Glomerular visceral epithelial cell (primary cell): ENCODE measurements around the gene LRG1.

Experiments
- DNase-seq: peaks from one replicate; pipeline ENCODE4 v3.0.0-alpha.2; 2016; ENCODE audit errors: extremely low spot score

The LRG1 gene

DNA sequence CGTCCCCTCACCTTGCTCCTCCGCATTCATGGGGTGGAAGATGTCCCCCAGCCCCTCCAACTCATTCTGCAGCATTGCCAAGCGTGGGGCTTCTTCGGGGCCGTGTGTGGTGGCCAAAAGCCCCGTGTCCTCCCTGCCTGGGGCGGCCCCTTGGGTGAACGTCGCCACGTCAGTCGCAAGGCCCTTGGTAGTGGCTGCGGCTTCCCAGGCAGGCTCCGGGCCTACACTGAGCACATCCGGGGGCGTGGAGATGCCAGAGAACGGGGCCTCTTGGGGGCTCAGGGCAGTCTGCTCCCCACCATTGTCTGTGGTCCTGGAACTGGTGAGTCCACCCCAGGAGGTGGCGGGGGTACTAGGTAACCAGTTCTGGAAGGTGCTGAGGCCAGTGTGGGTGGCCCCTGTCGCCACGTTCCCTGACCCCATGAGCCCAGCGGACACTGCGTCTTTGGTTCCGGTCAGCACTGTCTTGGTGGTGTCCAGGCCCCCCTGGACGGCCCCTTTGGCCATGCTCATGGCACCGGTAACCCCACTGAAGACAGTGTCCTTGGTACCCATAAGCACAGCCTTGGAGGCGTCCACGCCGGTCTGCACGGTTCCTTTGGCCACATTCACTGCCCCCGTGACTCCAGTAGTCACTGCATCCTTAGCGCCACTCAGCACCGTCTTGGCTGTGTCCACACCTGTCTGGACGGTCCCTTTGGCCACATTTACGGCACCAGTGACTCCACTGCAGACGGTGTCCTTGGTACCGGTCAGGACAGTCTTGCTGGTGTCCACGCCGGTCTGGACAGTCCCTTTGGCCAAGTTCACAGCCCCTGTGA lies 29.2 kb downstream of the LRG1 start:
- DNase-seq = no peak

DNA sequence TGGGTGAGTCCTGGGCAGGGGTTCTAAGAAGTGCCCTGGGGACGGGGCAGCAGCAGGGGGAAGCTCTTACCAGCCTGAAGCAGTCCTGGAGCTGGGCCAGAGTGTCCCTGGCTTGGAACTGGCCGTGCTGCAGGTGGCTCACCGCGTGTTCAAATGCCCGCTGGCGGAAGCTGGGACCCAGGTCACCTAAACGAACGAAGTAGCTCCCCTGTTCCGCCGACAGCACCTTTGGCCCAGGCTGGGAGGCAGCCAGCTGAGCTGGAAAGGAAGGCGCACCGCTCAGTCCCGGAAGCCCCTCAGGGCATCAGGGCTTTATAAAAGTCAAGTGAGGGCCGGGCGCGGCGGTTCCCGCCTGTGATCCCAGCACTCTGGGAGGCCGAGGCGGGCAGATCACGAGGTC lies 31.1 kb downstream of the LRG1 start:
- no peak for DNase-seq

DNA sequence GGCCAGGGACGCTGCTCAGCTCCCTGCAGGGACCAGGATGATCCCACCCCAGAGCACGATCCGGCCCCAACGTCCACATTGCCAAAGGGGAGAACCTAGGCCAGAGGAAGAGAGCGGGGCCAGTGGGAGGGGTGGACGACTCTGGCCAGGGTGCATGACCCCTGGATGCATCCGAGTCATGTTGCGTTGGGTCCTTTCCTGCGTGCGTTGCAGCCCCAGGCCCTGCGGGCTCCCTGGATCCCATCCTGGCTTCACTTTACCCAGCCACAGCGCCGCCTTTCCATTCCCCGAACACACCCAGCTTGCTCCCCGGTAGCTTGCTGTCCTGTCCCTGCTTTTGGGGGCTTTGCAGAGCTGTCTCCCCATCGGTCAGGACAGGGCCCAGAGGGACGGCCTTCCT lies 32.0 kb downstream of the LRG1 start:
- no peak for DNase-seq

DNA sequence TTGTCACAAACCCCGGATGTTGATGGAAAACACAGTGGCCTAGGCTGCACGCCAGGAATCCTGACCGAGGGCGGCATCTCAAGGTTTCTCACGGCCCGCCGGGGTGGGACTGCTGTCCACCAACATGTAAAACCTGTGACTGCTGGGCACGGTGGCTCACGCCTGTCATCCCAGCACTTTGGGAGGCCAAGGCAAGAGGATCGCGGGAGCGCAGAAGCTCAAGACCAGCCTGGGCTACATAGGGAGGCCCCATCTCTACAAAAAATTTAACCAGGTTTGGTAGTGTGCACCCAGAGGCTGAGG lies 32.7 kb downstream of the LRG1 start:
- no peak for DNase-seq

DNA sequence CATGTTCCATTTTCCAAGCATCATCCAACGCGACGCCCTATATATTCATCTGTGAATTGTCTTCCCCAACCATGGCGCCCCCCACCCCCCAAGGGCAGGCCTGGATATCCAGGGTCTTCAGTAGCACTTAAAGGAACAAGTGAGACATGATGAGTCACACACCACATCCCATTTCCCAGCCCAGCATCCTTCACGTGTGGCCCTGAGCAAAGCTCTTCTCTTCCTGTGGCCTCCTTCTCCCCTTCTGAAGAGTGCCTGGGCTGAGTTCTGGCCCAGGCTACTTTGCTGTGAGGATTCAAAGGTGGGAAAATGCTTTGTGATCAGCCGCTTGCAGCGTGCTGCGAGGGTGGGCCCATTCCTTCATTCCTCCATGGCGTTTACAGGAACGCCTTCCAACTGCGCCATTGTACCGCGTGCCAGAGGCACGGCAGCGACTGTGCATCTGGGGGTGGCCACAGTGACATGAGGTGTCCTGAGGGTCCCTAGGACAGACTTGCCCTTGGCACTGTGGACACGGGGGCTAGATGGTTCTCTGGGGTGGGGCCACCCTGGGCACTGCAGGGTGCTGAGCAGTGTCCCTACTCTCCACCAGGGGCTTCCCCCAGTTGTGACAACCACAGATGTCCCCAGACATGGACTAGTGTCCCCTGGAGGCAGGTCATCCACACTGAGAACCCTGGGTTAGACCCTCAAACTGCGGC lies 33.2 kb downstream of the LRG1 start:
- peak; percentile 58 for DNase-seq

DNA sequence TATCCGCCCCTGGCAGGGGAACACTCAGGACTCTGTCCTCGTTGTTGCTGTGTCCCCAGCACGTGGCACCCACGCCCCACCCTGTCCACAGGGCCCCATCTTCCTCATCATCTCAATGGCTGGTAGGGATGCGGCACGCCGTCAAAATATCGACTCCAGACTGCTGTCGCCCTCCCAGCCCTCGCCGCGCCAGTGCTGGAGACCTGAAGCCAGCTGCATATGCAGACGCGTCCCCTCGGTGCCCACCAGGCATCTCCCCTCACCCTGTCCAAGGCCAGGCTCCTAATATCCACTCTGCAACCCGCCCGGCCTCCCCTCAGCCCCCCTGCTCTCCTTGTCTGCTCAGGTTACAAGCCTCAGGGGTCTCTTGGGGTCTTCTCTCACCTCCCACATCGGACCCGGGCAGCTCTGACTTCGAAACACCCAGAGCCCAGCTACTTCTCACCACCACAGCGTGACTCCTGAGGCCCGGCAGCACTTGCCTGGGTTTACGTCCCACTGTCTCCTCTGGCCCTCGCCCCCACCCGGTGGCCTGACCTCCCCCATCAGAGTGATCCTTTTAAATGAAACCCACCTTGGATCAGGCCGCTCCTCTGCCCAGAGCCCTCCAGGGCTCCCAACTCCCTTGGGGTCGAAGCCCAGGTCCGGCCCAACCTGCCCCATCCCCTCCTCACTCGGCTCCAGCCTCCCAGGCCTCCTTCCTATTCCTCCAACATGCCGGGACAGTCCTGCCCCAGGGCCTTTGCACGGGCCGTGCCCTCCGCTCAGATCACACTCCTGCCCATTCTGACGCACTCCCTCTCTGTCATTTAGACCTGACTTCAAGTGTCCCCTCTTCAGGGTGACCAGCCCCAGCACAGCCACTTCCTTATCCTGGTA lies 34.0 kb downstream of the LRG1 start:
- DNase-seq = no peak

DNA sequence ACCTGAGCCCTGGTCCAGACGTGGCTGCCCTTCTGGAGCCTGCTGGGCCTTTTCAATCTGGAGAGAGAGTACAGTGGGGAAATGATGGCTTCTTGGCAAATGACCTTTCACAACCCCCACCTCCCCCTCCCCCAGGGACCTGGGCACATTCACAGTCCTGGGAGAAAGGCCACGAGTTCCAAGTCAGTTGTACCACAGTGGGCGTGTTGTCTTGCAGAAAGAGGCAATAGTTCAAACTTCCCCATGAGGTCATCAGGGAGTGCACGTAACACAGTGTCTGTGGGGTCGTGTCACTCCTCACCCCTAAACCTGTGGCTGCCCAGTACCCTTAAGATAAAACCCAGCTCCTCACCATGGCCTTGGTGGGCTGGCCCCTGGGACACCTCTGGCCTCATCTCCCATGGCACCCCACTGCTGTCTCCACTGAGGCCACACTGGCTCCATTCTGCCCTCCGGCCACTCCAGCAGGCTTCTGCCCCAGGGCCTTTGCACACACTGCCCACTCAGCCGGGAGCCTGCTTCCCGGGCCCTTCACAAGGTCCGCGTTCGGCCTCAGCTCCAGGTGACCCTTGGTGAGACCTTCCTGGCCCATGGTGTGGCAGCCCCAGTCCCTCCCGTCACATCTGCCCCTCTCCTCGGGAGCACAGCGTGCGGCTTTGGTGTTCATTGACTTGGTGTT lies 34.8 kb downstream of the LRG1 start:
- no peak for DNase-seq

DNA sequence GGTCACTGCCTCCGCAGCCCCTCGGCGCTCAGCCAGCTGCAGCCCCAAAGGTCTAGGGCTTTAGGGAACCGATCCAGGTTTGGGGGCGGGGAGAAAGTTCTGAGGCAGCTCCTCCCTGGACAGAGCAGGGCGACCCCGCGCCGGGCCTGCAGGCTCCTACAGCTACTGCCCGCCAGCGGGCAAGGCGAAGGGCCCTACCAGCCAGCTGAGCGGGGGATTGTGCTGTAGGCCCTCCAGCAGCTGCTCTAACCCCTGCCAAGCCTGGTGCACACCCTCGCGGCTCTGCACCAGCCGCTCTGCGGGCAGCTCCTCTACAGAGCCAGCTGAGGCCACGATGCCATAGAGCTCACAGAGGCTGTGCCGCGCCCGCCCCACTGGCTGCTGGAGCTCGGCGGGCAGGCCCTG lies 35.5 kb downstream of the LRG1 start:
- DNase-seq = no peak

DNA sequence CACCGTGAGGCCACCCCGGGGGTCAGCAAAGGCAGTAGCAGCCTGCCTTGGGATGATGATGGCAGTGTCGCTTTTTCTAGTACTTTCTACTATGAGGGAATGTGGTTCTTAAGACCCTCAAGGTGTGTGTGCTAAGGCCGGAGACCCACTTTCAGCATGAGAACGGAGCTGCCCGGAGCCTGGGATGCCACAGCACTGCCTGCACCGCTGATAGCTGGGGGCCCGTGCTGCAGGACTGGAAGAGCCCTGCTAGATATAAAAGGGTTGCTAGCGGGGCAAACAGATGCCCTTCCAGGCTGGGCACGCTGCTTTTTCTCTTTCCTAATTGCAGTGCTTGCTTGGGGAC lies 36.0 kb downstream of the LRG1 start:
- no peak for DNase-seq

DNA sequence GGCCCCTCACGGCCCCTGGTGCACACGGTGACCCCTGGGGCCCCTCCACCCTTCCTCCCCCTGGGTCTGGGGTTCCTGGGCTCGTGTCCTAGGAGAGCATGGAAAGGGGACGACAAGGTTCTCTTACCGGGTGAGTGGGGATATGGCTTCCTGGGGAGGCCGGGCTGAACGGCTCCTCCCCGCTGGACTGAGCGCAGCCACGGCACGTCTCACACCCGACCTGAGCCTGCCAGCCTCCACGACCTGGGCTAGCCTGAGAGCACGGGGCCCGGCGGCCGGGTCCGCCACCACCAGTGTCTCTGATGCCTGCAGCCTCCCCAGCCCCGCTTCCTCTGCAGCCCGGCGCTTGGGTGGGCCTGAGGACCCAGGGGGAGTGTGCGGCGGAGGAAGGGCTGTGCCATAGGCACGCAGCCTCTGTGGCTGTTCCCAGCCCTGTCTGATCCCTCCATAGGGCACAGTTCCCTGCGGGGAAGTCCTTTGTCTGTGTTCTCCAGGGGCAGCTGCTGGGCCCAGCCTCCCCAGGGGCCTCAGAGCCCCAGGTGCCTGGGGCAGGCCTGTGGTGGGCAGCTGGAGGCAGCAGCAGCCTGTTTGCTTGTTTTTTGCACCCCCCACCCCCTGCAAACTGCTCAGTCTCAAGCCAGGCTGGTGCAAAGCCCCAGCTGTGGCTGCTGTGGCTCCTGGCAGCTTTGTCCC lies 36.6 kb downstream of the LRG1 start:
- no peak for DNase-seq

DNA sequence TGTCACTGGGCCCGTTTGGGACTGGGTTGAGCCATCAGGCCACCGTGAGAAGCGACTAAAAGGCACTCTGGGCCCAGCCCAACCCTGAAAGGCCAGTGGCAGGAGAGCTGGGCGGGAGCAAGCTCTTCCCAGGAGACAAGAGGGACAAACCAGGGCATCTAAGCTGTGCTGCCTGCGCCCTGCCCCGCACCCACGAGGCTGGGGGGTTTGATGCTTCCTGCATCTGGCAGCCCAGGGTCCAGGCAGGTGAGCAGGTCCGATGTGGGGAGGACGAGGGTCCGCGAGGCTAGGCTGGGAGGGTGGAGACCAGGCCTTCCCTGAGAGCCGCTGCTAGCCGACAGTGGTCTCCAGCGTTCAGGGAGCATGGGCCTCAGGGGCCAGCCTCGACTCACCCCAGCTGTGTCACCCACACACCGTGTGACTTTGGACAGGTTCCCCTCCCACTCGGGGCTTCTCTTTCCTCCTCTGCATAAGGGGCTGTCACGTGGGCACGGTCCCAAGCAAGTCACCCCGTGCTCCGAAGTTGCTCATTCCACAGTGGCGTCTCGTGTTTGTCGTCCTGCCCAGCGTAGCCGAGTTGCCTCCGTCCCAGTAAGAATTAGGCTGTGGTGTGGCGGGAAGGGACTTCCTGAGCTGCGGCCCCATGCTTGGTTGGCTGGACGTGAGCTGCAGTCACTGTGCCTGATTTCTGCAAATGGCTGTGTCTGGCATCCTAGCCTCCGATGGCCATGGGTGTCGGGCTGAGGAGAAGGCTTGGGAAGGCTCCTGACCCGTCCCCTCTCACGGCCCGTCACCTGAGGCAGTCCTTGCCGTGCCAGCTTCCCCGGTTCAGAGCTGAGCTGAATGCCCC lies 37.3 kb downstream of the LRG1 start:
- DNase-seq = no peak

DNA sequence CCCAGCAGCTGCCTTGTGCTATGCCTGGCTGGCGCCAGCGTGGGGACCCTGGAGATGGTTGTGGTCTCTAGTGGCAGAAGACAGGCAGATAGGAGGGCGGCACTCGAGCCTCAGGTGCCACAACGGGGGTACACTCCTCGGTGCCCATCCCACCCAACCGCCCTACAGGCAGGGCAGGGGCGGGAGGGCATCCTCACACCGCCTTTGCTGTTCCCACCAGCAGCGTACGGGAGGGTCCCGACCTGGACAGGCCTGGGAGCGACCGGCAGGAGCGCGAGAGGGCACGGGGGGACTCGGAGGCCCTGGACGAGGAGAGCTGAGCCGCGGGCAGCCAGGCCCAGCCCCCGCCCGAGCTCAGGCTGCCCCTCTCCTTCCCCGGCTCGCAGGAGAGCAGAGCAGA lies 38.1 kb downstream of the LRG1 start:
- no peak for DNase-seq

DNA sequence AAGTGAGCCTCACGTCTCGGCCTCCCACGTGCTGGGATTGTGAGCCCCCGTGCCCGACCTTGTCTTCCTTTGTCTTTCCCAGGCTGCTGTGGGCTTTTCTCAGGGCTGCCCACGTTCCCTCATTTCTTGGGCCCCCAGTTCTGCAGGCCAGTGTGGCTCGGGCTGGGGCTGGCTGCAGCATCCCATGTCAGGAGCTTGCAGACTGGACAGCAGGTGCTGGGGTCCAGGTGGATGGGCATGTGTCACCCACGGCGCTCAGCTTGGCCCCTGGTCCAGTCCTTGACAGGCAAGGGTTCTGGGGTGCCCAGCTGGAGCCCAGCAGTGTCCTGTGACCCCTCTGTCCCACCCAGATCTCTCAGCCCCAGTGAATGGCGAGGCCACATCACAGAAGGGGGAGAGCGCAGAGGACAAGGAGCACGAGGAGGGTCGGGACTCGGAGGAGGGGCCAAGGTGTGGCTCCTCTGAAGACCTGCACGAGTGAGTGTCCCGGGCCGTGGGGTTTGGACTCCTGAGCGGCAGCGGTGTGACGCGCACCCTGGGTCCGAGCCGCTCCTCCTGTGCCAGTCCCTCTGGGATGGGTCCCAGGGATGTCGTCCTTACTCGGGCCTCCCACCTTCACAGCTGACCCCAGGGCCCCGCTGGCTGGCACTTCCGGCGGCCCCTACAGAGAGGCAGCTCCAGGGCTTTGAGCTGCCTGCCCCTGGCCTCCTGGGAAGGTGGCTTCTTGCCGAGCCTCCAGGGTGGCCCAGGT lies 38.8 kb downstream of the LRG1 start:
- DNase-seq = no peak

DNA sequence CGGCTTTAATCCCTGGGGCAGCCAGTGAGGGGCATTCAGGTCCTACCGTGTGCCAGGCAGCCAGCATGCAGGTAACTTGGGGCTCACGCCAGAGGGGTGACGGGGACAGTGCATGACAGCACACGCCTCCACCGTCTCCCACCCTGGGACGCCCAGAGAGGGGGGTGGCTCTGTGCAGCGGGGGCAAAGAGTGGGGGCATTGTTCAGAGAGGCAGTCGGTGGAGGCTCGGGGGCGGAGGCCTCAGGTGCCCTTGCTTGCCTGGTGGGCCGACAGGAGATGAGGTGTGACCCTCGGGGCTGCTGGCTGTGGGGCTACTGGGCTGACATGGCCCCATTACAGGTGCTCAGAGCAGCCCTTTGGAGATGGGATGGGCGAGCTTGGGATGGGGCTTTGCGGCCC lies 40.0 kb downstream of the LRG1 start:
- no peak for DNase-seq

DNA sequence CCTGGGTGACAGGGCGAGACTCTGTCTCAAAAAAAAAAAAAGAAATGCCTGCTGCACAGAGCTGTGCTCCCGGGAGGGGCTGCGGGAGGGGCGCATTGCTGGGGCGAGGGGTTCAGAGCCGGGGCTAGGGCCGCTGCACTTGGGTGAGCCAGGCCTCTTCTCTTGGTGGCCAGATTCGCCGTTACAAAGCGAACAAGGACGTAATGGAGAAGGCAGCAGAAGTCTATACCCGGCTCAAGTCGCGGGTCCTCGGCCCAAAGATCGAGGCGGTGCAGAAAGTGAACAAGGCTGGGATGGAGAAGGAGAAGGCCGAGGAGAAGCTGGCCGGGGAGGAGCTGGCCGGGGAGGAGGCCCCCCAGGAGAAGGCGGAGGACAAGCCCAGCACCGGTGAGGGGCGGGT lies 40.5 kb downstream of the LRG1 start:
- no peak for DNase-seq

DNA sequence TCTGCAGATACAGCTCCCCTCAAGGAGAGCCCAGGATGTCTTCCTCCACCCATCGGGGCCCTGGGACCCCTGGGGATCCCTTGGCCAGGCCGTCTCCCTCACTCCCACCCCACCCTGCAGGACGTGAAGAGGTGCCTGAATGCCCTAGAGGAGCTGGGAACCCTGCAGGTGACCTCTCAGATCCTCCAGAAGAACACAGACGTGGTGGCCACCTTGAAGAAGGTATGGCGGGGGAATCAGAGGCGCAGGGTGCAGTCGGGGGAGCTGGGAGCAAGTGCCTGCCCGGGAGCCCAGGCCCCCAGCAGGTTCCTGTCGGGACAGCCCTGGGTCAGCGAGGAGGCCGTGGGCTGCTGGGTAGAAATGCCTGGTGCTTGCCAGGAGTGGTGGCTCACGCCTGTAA lies 41.1 kb downstream of the LRG1 start:
- no peak for DNase-seq

DNA sequence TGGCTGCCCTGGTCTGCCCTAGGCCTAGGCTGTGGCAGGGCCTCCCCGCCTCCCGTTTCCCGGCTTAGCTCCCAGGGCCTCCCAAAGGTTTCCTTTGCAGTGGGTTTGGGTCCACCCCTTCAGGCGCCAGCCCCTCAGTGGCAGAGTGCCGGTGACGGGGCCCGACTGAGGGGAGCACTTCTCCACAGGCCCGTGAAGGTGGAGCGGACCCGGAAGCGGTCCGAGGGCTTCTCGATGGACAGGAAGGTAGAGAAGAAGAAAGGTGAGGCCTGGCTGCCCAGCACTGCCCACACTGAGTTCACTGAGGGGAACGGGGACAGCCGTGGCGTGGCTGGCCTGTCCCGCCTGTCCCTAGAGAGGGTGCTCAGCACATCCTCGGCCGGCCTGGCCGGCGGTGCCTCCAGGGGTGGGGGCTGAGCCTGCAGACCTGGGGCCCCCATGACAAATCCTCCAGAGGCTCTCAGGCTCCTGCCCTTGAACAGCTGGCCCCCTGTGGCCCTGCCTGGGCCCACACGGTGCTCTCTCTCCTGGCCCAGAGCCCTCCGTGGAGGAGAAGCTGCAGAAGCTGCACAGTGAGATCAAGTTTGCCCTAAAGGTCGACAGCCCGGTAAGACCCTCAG lies 42.0 kb downstream of the LRG1 start:
- no peak for DNase-seq

DNA sequence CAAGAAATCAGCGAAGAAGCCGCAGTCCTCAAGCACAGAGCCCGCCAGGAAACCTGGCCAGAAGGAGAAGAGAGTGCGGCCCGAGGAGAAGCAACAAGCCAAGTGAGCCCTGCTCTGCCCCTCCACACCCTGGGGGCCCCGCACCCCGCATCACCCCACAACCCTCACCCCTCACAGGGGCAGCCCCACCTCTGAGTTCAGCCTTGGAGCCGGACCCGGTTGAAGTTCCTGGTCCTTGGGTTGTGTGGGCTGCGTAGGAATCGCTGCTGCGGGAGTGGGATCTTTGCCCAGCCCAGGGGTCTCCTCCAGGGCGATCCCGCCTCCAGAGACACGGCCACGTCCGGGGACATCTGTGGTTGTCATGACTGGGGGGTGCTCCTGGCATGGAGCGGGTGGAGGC lies 43.5 kb downstream of the LRG1 start:
- no peak for DNase-seq

DNA sequence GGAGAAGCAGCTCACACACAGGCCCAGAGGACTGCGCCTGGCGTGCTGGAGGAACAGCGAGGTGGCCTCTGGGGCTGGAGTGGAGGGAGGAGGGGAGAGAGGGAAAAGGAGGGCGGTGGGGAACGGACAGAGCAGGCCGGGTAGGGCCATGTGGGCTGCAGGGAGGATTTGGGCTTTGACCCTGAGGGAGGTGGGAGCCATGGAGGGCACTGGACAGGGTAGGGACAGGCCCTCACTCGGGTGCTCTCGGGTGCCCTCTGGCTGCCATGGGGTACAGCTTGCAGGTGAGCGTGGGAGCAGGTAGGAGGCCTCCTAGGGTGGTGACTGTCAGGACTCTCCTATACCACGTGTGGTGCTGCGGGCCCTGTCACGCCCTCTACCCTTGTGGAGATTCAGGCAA lies 44.4 kb downstream of the LRG1 start:
- no peak for DNase-seq

DNA sequence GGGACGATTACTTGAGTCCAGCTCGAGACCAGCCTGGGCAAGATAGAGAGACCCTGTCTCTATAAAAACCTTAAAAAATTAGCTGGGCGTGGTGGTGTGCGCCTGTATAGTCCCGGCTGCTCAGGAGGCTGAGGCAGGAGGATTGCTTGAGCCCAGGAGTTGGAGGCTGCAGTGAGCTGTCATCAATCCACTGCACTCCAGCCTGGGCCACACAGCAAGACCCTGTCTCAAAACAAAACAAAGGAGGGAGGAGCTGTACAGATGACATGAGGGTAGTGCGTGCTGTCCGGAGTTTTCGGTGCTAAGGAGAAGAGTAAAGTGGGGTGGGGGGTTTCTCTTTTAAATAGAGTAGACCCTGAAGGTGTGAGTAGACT lies 45.2 kb downstream of the LRG1 start:
- DNase-seq = no peak
